ENCODE data around the gene ONECUT1. TPM values are rescaled to one million over a fixed set of nuclear protein-coding genes. Genes with fewer than 3 reads are reported as not detected.
A peak's percentile ranks its signal among the peaks of the same experiment; 100 is the strongest.

Gene ONECUT1
- total and polyA plus RNA-seq, 10 of the 15 experiments (the other 5 are each of a cell fraction or from before 2014, with no cell fraction given) = 0.28 TPM; not detected in 9

GRCh38 chr15:52735231-52736089 is 54.7 kb downstream of the ONECUT1 start (continued):
- TF ChIP-seq CTCF (IDR thresholded peaks at IDR 0.05 in 2 of 3, conservative IDR thresholded peaks at IDR 0.05 in 1 of 3; ENCODE audit: control insufficient read depth in 2 of 3, extremely low read depth in 1 of 3, insufficient read depth in 1 of 3, low read depth in 3 of 3, low read length in 3 of 3) = peak; percentile 58 to 88 (median 72)
- TF ChIP-seq SKIL (IDR thresholded peaks at IDR 0.05; ENCODE audit: low read depth, poor library complexity, severe bottlenecking) = no peak
- TF ChIP-seq SIX5 (IDR thresholded peaks at IDR 0.05; ENCODE audit: low read depth, low read length, severe bottlenecking) = no peak
- no peak for TF ChIP-seq SP1 (IDR thresholded peaks at IDR 0.05; ENCODE audit: low read depth, low read length)
- TF ChIP-seq BCL3 (IDR thresholded peaks at IDR 0.05; ENCODE audit: borderline replicate concordance, insufficient read depth, low read depth, low read length, poor library complexity, severe bottlenecking) = no peak
- no peak for TF ChIP-seq IRF5 (IDR thresholded peaks at IDR 0.05; ENCODE audit: borderline replicate concordance)
- no peak for TF ChIP-seq CHD2 (IDR thresholded peaks at IDR 0.05; ENCODE audit: borderline replicate concordance, low read depth, low read length)
- TF ChIP-seq BCL11A (IDR thresholded peaks at IDR 0.05; ENCODE audit: low read depth, low read length) = no peak
- TF ChIP-seq POLR2A (IDR thresholded peaks at IDR 0.05; ENCODE audit: low read depth, low read length) = no peak
- no peak for TF ChIP-seq NFIC (IDR thresholded peaks at IDR 0.05; ENCODE audit: low read depth, low read length)
- no peak for TF ChIP-seq E2F4 (IDR thresholded peaks at IDR 0.05; ENCODE audit: low read depth, low read length)
- TF ChIP-seq ETV6 (conservative IDR thresholded peaks at IDR 0.05 in 1 of 2, IDR thresholded peaks at IDR 0.05 in 1 of 2; ENCODE audit: borderline replicate concordance in 1 of 2, low read depth in 1 of 2) = no peak
- TF ChIP-seq MAX (IDR thresholded peaks at IDR 0.05; ENCODE audit: low read depth, low read length) = no peak
- TF ChIP-seq ZNF207 (IDR thresholded peaks at IDR 0.05; ENCODE audit: borderline replicate concordance) = no peak
- no peak for TF ChIP-seq MTA3 (IDR thresholded peaks at IDR 0.05; ENCODE audit: borderline replicate concordance, low read length)
- TF ChIP-seq TBL1XR1 (IDR thresholded peaks at IDR 0.05; ENCODE audit: low read depth, low read length) = no peak
- TF ChIP-seq IKZF2 (IDR thresholded peaks at IDR 0.05) = 0 out of 4 replicates have a peak, but pooled peaks of 1 of the 2 experiments have one; percentile 14
- no peak for TF ChIP-seq ZBED1 (IDR thresholded peaks at IDR 0.05; ENCODE audit: borderline replicate concordance)
- no peak for TF ChIP-seq MYC (IDR thresholded peaks at IDR 0.05; ENCODE audit: insufficient read depth, insufficient read length, insufficient replicate concordance, low read length, severe bottlenecking)
- no peak for TF ChIP-seq SREBF1 (IDR thresholded peaks at IDR 0.05; ENCODE audit: low read length)
- no peak for TF ChIP-seq CREB1 (IDR thresholded peaks at IDR 0.05; ENCODE audit: low read depth)
